NB4 (cell line): ENCODE results near the gene NPPC.

ENCODE experiments used
- MYC ChIP-seq: IDR thresholded peaks from 2 replicates; pipeline ENCODE4 v1.6.1; 2011; ENCODE audit warnings: low read depth, low read length
- POLR2A ChIP-seq: IDR thresholded peaks from 2 replicates; pipeline ENCODE4 v1.6.1; 2011; ENCODE audit warnings: mild to moderate bottlenecking; ENCODE audit not compliant: insufficient read length; ENCODE audit errors: extremely low read depth
- TF ChIP-seq, protein P1 (sequence below): IDR thresholded peaks from one replicate; pipeline ENCODE4 v1.5.1; 2012; ENCODE audit warnings: low read depth, low read length

DNA sequence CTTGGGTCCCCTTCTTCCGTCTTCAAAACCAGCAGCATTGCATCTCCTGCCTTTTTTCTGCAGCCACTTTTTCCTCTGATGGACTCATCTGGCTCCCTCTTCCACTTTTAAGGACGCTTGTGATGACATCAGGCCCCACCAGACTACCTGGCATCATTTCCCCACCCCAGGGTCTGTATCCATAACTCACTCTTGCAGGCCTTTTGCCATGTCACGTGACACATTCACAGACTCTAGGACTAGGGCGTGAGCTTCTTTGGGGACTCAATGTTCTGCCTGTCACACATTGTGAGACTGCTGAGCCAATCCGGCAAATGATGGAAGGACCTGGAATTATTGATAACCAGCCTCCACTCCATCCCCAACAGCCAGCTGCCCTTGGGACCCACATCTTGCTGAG lies 23.6 kb downstream of the NPPC start:
- TF ChIP-seq, protein P1, sequence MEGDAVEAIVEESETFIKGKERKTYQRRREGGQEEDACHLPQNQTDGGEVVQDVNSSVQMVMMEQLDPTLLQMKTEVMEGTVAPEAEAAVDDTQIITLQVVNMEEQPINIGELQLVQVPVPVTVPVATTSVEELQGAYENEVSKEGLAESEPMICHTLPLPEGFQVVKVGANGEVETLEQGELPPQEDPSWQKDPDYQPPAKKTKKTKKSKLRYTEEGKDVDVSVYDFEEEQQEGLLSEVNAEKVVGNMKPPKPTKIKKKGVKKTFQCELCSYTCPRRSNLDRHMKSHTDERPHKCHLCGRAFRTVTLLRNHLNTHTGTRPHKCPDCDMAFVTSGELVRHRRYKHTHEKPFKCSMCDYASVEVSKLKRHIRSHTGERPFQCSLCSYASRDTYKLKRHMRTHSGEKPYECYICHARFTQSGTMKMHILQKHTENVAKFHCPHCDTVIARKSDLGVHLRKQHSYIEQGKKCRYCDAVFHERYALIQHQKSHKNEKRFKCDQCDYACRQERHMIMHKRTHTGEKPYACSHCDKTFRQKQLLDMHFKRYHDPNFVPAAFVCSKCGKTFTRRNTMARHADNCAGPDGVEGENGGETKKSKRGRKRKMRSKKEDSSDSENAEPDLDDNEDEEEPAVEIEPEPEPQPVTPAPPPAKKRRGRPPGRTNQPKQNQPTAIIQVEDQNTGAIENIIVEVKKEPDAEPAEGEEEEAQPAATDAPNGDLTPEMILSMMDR: no peak
- TF ChIP-seq MYC (no peak), POLR2A (no peak)
